HG03175 (cell line): ENCODE results near the gene BMERB1.
"Not testable (repeated sequence)": the region's sequence is repeated elsewhere in the genome, so short reads cannot be mapped to it uniquely, and the experiment has no call there.

ENCODE experiments used
- ATAC-seq: cut with Tn5 transposase; IDR thresholded peaks from one replicate; pipeline ENCODE4 v1.9.1; 2021; ENCODE audit warnings: mild to moderate bottlenecking, moderate library complexity; ENCODE audit not compliant: unreplicated experiment

BMERB1 gene

GRCh38 chr16:15519790-15520189, 85.4 kb downstream of the BMERB1 start:
- ATAC-seq, result no peak

- no peak for ATAC-seq
Measured at GRCh38 chr16:15521390-15521757, 87.0 kb downstream of the BMERB1 start.

- ATAC-seq, result no peak
Measured at GRCh38 chr16:15521758-15522509, 87.5 kb downstream of the BMERB1 start.

GRCh38 chr16:15523092-15523541, 88.7 kb downstream of the BMERB1 start:
- ATAC-seq, result no peak

- no peak for ATAC-seq
Measured at GRCh38 chr16:15523939-15524338, 89.6 kb downstream of the BMERB1 start.

DNA sequence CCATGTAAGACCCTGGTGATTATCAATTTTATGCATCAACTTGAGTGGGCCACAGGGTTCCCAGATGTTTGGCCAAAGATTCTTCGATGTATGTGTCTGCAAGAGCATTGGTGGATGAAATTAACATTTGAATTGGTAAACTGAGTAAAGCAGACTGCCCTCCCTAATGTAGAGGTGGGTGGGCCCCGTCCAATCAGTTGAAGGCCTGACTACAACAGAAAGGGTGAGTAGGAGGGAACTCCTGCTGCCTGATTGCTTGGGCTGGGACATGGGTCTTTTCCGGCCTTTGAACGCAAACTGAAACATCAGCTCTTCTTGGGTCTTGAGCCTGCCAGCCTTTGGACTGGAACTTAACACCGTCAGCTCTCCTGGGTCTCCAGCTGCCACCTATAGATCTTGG, 90.6 kb downstream of the BMERB1 start:
- ATAC-seq, result no peak

DNA sequence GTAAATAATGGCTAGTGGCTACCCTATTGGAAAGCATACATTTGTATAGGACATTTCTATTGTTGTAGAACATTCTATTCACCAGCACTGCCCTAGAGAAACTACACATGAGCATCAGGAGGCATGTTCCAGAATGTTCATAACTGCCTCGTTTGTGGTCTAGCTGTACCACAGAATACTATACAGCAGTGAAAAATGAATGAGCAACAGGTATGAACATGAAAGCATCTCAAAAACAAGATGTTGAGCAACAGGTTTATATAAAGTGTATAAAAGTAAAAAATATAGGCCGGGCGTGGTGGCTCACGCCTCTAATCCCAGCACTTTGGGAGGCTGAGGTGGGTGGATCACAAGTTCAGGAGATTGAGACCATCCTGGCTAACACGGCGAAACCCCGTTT, 91.7 kb downstream of the BMERB1 start:
- no peak for ATAC-seq

DNA sequence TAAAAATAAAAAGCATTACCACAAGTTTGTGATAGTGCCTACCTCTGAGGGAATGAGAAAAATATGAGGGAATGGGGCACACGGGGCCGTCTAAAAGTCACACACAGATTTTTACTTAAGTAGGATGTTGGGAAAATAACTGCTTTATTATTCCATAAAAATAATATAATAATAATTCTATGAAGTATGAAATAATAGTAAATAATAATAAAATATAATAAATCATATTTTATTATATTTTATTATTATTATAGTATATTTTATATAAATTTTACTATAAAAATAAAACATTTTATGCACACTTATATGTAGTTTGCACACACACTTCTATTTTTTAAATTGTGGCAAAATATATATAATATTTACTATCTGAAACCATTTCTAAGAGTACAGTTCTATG, 92.3 kb downstream of the BMERB1 start:
- no peak for ATAC-seq

DNA sequence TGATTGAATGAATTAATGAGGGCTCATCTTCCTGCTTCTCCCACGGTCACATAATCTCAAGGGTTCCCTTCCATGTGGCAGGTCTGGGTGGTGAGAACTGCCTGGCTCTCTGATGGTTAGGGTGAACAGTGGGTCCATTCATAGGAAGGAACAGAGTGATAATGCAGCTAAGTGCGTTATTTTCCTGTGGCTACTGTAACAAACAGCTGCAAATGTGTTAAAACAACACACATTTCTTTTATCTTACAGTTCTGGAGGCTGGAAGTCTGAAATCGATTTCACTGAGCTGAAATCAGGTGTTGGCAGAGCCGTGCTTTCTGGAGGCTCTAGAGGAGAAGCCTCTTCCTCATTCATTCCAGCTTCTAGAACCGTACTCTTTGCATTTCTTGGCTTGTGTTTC, 95.3 kb downstream of the BMERB1 start:
- no peak for ATAC-seq

GRCh38 chr16:15530085-15530484, 95.7 kb downstream of the BMERB1 start:
- ATAC-seq, result no peak

- ATAC-seq, result no peak
Measured at GRCh38 chr16:15532825-15533224, 98.4 kb downstream of the BMERB1 start.

DNA sequence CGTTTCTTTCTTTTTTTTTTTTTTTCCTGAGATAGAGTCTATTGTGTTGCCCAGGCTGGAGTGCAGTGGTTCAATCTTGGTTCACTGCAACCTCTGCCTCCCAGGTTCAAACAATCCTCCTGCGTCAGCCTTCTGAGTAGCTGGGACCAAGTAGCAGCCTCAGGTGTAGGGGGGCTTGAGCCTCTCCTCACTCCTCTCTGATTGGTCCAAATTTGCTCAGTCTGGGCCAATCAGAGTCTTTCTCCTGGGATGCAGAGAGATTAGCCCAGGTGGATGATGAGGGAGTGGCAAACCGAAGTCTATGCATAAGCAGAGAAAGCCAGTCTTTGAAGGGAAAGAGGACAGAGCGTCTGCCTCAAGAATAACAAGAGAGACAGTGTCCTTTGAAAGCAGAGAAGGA, 99.0 kb downstream of the BMERB1 start:
- no peak for ATAC-seq

- ATAC-seq, result no peak
Measured at GRCh38 chr16:15535772-15536171, 101.4 kb downstream of the BMERB1 start.

- no peak for ATAC-seq
Measured at GRCh38 chr16:15536843-15537242, 102.5 kb downstream of the BMERB1 start.

DNA sequence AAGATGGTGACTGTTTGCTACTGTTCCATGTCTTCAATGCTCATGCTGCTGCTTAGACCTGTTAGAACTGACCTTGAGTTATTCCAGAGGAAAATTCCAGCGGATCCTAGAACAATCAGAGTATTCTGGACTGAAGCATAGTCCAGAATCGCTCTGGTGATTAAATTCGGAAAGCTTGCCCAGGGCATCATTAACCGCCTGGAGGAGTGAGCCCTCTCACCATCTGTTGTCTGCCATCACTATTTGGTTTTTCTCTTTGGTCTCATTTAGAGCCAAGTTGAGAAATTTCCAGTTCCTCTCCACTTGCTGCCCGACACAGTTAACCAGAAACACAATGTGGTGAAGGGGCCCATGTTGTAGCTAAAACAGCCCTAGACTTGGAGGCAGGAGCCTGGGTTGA, 104.1 kb downstream of the BMERB1 start:
- ATAC-seq, result no peak

DNA sequence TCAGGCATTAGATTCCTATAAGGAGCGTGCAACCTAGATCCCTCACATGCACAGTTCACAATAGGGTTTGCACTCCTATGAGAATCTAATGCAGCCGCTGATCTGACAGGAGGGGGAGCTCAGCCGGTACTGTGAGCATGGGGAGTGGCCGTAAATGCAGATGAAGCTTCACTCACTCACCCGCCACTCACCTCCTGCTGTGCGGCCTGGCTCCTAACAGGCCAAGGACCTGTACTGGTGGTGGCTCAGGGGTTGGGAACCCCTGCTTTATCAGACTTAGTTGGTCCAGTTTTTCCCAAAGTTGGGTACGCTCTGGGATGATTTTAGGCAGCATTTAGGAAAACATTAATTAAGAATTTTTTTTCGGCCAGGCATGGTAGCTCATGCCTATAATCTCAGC, 104.8 kb downstream of the BMERB1 start:
- no peak for ATAC-seq

DNA sequence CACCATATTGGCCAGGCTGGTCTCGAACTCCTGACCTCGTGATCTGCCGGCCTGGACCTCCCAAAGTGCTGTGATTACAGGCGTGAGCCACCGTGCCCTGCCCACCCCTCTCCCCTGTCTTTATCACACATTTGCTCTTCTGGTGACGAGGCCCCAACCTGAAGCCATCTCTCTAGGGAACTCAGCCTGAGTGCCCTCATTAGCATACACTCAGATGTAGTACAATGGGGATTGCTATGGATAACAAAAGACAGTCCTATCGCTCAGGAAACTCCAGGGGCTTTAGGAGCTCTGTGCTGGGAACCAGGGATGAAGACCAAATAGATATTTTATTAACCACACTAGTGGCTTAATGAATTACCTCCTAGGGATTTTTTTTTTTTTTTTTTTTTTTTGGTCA, 107.9 kb downstream of the BMERB1 start:
- no peak for ATAC-seq

GRCh38 chr16:15542734-15543347, 108.5 kb downstream of the BMERB1 start:
- no peak for ATAC-seq

DNA sequence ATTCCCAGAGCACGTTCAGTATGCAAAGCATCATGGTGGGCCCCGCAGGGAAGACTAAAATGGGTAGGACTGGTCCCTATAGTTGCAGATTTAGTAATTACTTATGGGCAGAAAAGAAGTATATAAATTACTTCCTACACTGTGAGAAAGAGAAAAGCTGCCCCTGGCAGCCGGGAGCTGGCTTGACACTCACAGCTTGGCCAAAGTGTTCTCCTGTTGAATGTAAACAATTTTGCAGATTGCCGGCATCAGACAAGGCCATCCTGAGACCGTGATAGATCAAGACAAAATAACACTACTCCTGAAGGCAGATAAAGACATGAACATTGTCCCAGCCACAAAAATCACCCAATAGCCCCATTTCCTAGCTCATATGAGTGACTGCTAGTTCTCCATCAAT, 110.0 kb downstream of the BMERB1 start:
- ATAC-seq, result no peak

DNA sequence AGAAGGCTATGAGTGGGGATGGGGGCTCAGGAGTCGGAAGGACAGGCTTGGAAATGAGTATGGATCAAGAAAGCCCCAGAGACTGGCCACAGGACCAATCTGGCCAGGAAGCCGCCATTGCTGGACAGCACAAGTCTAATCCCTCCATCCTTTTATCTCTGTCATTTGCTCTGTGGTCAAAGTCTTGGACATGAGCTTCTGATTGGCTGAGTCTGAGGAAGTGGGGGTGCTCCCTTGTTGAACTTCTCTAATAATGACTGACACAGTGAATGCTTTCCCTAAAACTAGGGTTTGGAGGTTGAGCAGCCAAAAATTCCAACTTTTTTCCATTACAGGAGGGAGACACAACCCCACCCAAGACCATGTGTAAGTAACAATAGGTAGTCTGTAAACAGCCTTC, 111.2 kb downstream of the BMERB1 start:
- ATAC-seq, result no peak

- ATAC-seq, result not testable (repeated sequence)
Measured at GRCh38 chr16:15547072-15547767, 112.8 kb downstream of the BMERB1 start.

- no peak for ATAC-seq
Measured at GRCh38 chr16:15547768-15548096, 113.3 kb downstream of the BMERB1 start.
